GM18909 (cell line): ENCODE measurements around the gene MUC7.
A peak's percentile ranks its signal among the peaks of the same experiment; 100 is the strongest.

Experiments used
- ATAC-seq: cut with Tn5 transposase; IDR thresholded peaks from one replicate; pipeline ENCODE4 v1.9.1; 2021; ENCODE audit warnings: mild to moderate bottlenecking; ENCODE audit not compliant: unreplicated experiment, poor library complexity

The MUC7 gene

GRCh38 chr4:70531981-70532380 is 60.0 kb downstream of the MUC7 start:
- peak; percentile 77 for ATAC-seq
